PC-3 (cell line): ENCODE measurements around the gene UBE2C. TPM values are rescaled to one million over a fixed set of nuclear protein-coding genes. Genes with fewer than 3 reads are reported as not detected.
A peak's percentile ranks its signal among the peaks of the same experiment; 100 is the strongest.

Source experiments
- ATAC-seq: fragments of 200-7000 bp; cut with Tn5 transposase; 2 replicates; pipeline ENCODE4 v1.9.1; 2020; ENCODE audit warnings: mild to moderate bottlenecking, moderate library complexity
- BruUV-seq: library from RNA; stranded (reverse); fragments of 400-500 nt; replicated peaks from 2 replicates; lab custom pipeline; 2021; lab: Mats Ljungman, UMichigan
- CTCF ChIA-PET: fragments of 300-600 bp; sonication (Branson Sonifier 250); formaldehyde crosslinking; loops from one replicate; lab custom pipeline; 2022; ENCODE audit warnings: antibody characterized with exemption; lab: Charles Lee
- POLR2A ChIA-PET: fragments of 300-600 bp; sonication (Branson Sonifier 250); formaldehyde crosslinking; loops from one replicate; lab custom pipeline; 2022; ENCODE audit warnings: antibody characterized with exemption; ENCODE audit not compliant: unreplicated experiment; lab: Charles Lee
- DNase-seq: peaks from one replicate; pipeline ENCODE4 v3.0.0-alpha.2; 2015
- H2AFZ ChIP-seq: fragments of 300-600 bp; sonication (generic); 2 replicates; pipeline ENCODE4 v1.6.0; 2016; ENCODE audit warnings: antibody characterized with exemption, low read length
- H3F3A ChIP-seq: fragments of 300-600 bp; sonication (generic); one replicate; pipeline ENCODE4 v1.6.0; 2017; ENCODE audit warnings: antibody characterized with exemption, low read length, control low read depth, mild to moderate bottlenecking; ENCODE audit not compliant: unreplicated experiment
- H3K27ac ChIP-seq: fragments of 300-600 bp; sonication (generic); 2 replicates; pipeline ENCODE4 v1.5.1; 2016; ENCODE audit warnings: mild to moderate bottlenecking, low read length
- H3K27me3 ChIP-seq: fragments of 300-600 bp; sonication (generic); 2 replicates; pipeline ENCODE4 v1.6.1; 2016; ENCODE audit warnings: low read length, mixed read lengths
- H3K36me3 ChIP-seq: fragments of 300-600 bp; sonication (generic); 2 replicates; pipeline ENCODE4 v1.6.1; 2016; ENCODE audit warnings: low read depth, mixed run types, low read length, mixed read lengths
- H3K4me1 ChIP-seq: fragments of 300-600 bp; sonication (generic); 2 replicates; pipeline ENCODE4 v1.5.1; 2016; ENCODE audit warnings: low read length; ENCODE audit not compliant: insufficient read depth
- H3K4me2 ChIP-seq: fragments of 300-600 bp; sonication (generic); 2 replicates; pipeline ENCODE4 v1.6.0; 2016; ENCODE audit warnings: low read length
- H3K4me3 ChIP-seq: fragments of 300-600 bp; sonication (generic); 2 replicates; pipeline ENCODE4 v1.5.1; 2016; ENCODE audit warnings: mild to moderate bottlenecking, low read length, mixed read lengths
- H3K79me2 ChIP-seq: fragments of 300-600 bp; sonication (generic); 2 replicates; pipeline ENCODE4 v1.6.1; 2017; ENCODE audit warnings: low read length, mixed read lengths
- H3K9ac ChIP-seq: fragments of 300-600 bp; sonication (generic); 2 replicates; pipeline ENCODE4 v1.6.0; 2016; ENCODE audit warnings: mild to moderate bottlenecking, low read length
- H3K9me2 ChIP-seq: fragments of 300-600 bp; sonication (generic); replicated peaks from 2 replicates; pipeline ENCODE4 v1.6.1; 2016; ENCODE audit warnings: mixed run types, low read length, mixed read lengths
- H3K9me3 ChIP-seq: fragments of 300-600 bp; sonication (generic); 2 replicates; pipeline ENCODE4 v1.6.1; 2016; ENCODE audit warnings: low read length, mixed read lengths
- H4K20me1 ChIP-seq: fragments of 300-600 bp; sonication (generic); 2 replicates; pipeline ENCODE4 v1.6.1; 2016; ENCODE audit warnings: low read length, mixed read lengths
- EZH2 ChIP-seq: fragments of 300-600 bp; sonication (generic); IDR thresholded peaks from one replicate; pipeline ENCODE4 v1.6.1; 2017; ENCODE audit warnings: antibody characterized with exemption, mild to moderate bottlenecking, low read length; ENCODE audit not compliant: unreplicated experiment
- EZH2phosphoT487 ChIP-seq: fragments of 300-600 bp; sonication (generic); IDR thresholded peaks from 2 replicates; pipeline ENCODE4 v1.6.1; 2018; ENCODE audit warnings: mild to moderate bottlenecking, antibody characterized with exemption, low read length, borderline replicate concordance
- intact Hi-C: fragments of 100-400 bp; cut with micrococcal nuclease; formaldehyde crosslinking; loops from 2 replicates; pipeline ENCODE4 v1.9.0; 2023
- total RNA-seq: library from RNA; depleted of rRNA; stranded (reverse); fragments of >200 nt; gene quantifications from 2 replicates; pipeline ENCODE4 v1.2.3, GENCODE V29; 2014
- TF ChIP-seq, protein P1 (sequence below): fragments of 300-600 bp; sonication (generic); conservative IDR thresholded peaks from 2 replicates; pipeline ENCODE4 v1.5.1; 2017; ENCODE audit warnings: antibody characterized with exemption, low read depth, mild to moderate bottlenecking, low read length

UBE2C gene
- total RNA-seq, 1 experiment from 2014 or later, result 304 TPM

- no peak for ATAC-seq
- H3K4me3 ChIP-seq, result peak overlapping the region; percentile 78
- H3K27me3 ChIP-seq, result no peaks in the 10 kb centered on the region
- BruUV-seq, result TSS peak; percentile 13
- H3K36me3 ChIP-seq, result no peaks in the 10 kb centered on the region; the same call in 1 of the 2 replicates
- H2AFZ ChIP-seq, result no peak overlapping the region
- H3K9me2 ChIP-seq, result no peaks in the 10 kb centered on the region
- TF ChIP-seq EZH2phosphoT487 (no peak), EZH2 (no peak)
- TF ChIP-seq, protein P1, sequence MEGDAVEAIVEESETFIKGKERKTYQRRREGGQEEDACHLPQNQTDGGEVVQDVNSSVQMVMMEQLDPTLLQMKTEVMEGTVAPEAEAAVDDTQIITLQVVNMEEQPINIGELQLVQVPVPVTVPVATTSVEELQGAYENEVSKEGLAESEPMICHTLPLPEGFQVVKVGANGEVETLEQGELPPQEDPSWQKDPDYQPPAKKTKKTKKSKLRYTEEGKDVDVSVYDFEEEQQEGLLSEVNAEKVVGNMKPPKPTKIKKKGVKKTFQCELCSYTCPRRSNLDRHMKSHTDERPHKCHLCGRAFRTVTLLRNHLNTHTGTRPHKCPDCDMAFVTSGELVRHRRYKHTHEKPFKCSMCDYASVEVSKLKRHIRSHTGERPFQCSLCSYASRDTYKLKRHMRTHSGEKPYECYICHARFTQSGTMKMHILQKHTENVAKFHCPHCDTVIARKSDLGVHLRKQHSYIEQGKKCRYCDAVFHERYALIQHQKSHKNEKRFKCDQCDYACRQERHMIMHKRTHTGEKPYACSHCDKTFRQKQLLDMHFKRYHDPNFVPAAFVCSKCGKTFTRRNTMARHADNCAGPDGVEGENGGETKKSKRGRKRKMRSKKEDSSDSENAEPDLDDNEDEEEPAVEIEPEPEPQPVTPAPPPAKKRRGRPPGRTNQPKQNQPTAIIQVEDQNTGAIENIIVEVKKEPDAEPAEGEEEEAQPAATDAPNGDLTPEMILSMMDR, result no peak
- H3K4me1 ChIP-seq, result peaks cover 35% of the 10 kb centered on the region
- ChIA-PET CTCF (no interaction called here), POLR2A (interaction anchor here (0.6 to 1.4 kb wide), 2 partner anchors 32 to 74 kb away, joined by 5 to 29 read pairs; no protein-coding TSS in a partner anchor)
- peak overlapping the region; percentile 91 for H3K4me2 ChIP-seq
- H3K9ac ChIP-seq, result peak overlapping the region; percentile 2; the same call in 1 of the 2 replicates
- peaks cover 29% of the 10 kb centered on the region for H3K79me2 ChIP-seq
- peak overlapping the region; percentile 66 for H3K27ac ChIP-seq
- H3F3A ChIP-seq, result no peaks in the 10 kb centered on the region
- intact Hi-C loops, result loop anchor here (2.0 to 10.0 kb wide), 2 partner anchors 57 to 139 kb away; partner anchors contain the start of gene ZNF335
- no peaks in the 10 kb centered on the region for H3K9me3 ChIP-seq
- H4K20me1 ChIP-seq, result no peaks in the 10 kb centered on the region
- peak; percentile 17 for DNase-seq
Measured at GRCh38 chr20:45835329-45835765, 22.9 kb downstream of the UBE2C start.

DNA sequence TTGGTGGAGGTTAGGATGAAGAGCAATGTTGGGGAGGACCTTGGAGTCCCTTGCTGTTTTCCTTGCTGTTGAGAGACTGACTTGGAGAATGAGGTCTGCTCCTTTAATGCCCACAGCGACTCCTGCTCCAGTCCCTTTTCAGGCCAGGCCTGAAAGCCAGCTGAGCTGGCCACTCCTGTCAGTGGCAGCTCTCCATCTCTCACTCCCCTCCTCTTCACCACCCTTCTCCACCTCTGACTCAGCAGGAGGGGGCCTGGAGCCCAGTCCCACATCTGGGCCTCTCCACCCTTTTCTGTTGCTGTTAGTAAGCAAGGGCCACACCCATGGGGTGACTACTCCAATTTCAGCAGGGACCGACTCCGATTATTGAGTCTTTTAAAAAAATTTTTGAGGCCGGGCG lies 23.4 kb downstream of the UBE2C start:
- peak; percentile 65 for ATAC-seq

More for the DNA sequence above, 23.4 kb downstream of the UBE2C start:
- intact Hi-C loops, result loop anchor here (1.0 to 10.0 kb wide), 3 partner anchors 31 to 139 kb away; partner anchors contain the start of gene ZNF335
- Histone ChIP-seq H3K36me3 (no peaks in the 10 kb centered on the region; the same call in 1 of the 2 replicates), H4K20me1 (no peaks in the 10 kb centered on the region), H3K9me2 (no peaks in the 10 kb centered on the region), H3K4me1 (peaks cover 35% of the 10 kb centered on the region), H3K9me3 (no peaks in the 10 kb centered on the region), H2AFZ (no peak overlapping the region), H3K27me3 (no peaks in the 10 kb centered on the region), H3K79me2 (peaks cover 29% of the 10 kb centered on the region), H3K4me2 (peak overlapping the region; percentile 91), H3F3A (no peaks in the 10 kb centered on the region), H3K27ac (peak overlapping the region; percentile 66), H3K9ac (peak overlapping the region; percentile 11; the same call in 1 of the 2 replicates), H3K4me3 (peak overlapping the region; percentile 78)
- CTCF ChIA-PET, result interaction anchor here (0.6 kb wide), 1 partner anchor 55 kb away, joined by 4 read pairs; the partner anchor contains the start of genes CTSA and NEURL2
- TF ChIP-seq, protein P1, result no peak
- TF ChIP-seq EZH2 (no peak), EZH2phosphoT487 (no peak)
- DNase-seq, result peak; percentile 95
- POLR2A ChIA-PET, result interaction anchor here (0.6 to 1.4 kb wide), 3 partner anchors 32 to 99 kb away, joined by 5 to 29 read pairs (median 17); no protein-coding TSS in a partner anchor
- BruUV-seq, result no TSS peak
